HG03558 (cell line): ENCODE data around the gene HLA-DMB.

ENCODE experiments used
- ATAC-seq: cut with Tn5 transposase; IDR thresholded peaks from one replicate; pipeline ENCODE4 v1.9.1; 2021; ENCODE audit warnings: moderate number of reproducible peaks; ENCODE audit not compliant: unreplicated experiment; ENCODE audit errors: extremely low read depth

Gene HLA-DMB

DNA sequence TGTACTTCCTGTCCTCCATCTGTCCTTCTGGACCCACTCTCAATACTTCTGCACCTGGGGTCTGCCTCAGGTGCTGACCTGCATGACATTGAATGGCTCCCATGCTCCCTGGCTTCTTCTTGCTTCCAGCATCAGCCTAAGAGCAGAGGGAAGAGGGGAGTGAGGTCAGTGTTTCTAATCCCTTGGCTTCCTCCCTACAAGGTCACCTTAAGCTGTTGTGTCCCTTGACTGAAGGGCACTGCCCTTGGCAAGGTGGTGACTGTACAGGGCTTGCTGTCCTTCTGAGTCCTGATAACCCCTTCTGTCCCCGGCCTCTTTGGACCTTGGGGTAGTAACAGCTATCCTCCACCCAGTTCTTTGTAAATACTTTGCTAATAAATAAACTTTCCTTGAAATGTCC, 9.6 kb downstream of the HLA-DMB start:
- no peak for ATAC-seq

DNA sequence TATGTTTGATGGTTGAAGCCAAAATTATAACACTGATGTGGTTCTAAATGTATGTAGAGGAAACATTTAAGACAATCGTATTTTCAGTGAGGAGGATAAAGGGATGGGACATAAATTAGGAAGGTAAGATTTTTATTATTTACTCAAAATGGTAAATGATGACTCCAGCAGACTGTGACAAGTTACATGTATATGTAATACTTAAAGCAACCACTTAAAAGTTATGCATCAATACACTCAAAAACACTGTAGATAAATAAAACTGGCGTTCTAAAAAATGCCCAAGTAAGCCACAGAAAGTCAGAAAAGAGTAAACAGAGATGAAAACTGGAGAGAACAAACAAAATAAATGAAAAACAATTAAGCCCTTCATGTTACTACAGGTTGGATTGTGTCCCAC, 18.7 kb downstream of the HLA-DMB start:
- ATAC-seq = no peak

DNA sequence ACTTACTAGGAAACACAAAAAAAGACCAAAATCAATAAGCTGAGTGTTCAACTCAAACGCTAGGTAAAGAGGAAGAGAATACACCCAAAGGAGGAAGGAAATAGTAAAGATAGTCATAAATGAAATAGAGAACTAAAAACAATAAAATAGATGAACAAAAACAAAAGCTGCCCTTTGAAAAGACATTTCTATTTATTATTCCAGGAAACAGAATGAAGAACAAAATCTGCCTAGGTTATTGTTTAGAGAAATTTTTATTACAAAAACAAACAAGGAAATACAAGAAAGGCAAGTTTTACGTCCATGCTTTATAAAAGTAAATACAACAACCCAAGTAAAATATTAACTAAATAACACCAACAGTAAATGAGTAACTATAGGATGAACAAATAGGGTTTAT, 20.1 kb downstream of the HLA-DMB start:
- ATAC-seq = no peak

DNA sequence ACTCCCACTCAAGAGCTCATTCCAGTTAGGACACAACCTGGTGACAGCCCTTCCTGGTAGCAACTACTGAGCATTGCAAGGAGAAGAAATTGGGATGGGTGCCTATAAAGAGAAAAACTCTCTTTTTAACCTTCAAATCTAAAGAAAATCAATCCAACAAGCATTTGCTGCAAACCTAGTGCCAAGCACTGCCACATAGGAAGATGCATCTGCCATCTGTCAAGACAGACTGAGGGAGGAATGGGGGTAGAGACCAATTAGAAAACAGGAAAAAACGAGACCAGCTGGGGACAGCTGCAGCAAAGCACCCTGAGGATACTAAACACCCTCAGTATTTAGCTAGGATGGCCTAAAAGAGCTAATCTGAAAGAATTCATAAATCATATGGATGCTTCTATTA, 27.9 kb downstream of the HLA-DMB start:
- no peak for ATAC-seq

DNA sequence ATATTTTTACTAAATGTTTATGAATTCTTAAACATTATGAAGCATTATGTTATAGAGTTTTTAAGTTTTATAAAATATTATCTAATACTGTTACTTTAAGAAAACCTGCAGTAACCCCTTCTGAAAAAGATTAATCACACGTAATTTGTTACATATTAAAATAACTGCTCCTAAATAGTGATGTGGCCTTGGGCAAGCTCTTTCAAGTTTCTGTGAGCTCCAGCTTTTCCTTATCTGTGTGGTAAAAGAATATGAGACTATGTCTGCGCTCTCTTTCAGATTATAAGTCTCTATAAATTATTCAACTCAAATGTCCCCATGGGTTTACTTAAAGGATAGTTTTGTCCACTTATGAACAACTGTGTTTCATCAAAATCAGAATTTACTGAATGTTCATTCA, 31.9 kb downstream of the HLA-DMB start:
- ATAC-seq = no peak

DNA sequence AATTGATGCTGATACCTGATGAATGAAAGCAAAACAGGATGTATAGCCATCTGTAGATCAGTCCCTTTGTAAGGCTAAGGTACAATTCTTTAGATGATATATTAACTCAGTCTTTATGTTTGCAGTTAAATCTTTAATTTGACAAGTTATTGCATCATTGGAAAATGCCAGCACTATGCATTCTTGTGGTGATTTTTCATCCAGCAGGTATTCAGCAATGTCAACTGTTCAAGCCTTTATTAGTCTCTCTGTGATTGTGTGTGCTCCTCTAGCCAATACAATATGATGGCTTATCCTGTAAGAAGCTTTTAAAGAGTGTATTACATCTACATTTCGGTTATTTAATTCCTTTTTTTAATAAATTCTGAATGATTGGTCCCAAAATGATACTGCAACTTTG, 34.3 kb downstream of the HLA-DMB start:
- no peak for ATAC-seq

DNA sequence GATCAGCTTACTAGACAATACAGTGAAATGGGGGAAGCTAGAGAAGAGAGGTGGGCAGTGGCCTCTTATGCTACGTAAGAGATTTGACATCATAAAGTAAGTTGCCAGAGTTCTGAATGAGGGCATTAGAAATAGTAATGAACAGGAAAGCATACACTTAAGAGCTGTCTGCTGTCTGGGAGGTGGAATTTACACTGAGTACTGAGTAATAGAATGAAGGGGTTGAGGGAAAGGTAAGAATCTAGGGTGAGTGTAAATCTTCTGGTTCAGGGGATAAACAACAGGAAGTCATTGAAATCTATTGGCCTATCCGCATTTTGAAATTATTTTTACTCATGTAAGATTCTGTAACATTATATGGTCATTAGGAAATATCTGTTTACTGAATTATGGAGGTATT, 35.8 kb downstream of the HLA-DMB start:
- ATAC-seq = no peak

DNA sequence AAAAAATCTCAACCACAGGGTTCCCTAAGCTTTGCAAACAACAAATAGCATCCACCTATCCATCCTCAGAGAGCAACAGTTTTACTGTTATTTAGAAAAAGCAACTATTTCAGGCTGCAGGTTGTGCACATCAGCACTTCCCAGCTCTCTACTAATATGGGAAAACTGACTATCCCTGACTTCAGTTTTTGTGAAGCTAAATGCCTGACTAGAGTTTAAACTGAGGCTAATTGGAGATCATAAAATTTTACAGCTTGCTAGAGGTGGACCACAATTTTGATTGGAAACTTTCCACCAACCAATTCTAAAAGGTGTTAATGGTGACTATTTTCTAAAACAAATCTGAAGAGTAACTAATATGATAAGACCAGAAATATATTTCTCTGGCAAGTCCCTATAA, 36.9 kb downstream of the HLA-DMB start:
- no peak for ATAC-seq

DNA sequence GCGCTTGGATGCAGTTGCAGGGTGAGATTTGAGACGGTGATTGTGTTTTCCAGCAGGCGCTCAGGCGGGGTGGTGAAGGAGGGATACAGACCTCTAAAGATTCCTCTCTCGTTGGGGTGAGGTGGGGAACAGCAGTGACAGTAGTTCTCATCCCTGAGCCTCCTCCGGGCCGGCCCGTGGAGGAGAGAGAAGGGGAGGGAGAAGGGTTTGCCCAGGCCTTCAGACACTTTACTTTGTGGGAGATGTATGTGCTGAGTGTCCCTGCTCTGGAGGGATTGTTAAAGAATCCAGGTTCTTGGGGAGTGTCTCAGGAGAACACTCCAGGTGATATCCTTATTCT, 45.9 kb downstream of the HLA-DMB start:
- ATAC-seq = no peak

DNA sequence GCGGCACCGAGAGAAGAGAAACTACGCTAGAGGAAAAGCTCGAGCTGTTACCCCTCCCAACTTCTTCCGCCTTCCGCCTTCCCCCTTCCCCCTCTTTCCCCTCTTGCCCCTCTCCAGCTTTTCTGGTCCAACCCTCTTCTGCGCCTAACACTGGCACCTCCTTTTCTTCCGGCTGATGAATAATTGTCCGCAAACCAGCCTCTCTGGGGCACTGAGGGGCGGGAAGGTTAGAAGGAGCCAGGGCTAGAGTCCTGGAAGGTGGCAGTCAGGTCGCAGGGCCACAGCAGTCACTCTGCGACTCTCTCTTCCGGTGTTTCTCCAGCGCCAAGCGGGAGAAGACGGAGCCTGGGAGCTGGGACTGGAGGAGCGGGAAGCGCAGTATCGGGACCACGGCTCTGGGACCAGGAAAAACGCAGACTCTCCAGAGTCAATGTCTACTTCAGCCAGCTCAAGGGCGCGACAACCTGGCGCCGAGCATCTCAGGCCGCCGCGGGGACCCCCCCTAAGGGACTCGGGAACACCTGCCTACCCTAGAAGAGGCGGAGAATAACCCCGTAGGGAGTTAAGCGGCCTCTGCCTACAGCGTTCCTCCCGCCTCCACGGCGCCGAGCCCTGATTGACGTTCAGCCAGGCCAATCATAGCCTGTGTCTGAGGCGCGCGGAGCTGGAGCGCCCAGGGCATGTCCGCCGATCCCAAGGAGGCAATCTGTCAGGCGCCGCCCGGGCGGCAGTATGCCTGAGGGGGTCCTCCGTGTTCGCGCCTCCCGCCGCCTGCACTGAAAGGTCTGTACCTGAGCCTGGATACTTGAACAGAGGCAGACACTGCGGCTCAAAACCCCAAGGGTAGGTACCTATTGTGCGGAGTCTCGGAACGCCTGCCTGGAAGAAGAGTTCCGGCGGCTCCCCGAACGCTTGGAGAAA, 46.5 kb downstream of the HLA-DMB start:
- ATAC-seq = peak; percentile 90

DNA sequence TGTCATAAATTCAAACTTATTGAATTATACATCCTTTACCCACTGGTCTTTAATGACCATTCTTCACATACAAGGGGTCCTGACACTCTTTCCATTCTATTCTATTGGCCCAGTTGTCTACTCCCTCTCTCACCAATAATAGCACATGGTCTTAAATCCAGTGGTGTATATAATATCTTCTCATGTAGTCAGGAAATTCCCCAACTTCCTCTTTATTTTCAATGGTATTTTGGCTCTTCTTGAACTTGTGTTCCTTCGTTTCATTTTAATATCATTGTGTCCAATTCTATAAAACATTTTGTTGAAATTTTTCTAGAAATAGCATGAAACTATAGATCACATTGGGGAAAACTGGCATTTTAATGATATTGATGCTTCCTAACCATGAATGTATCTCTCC, 50.0 kb downstream of the HLA-DMB start:
- ATAC-seq = no peak

DNA sequence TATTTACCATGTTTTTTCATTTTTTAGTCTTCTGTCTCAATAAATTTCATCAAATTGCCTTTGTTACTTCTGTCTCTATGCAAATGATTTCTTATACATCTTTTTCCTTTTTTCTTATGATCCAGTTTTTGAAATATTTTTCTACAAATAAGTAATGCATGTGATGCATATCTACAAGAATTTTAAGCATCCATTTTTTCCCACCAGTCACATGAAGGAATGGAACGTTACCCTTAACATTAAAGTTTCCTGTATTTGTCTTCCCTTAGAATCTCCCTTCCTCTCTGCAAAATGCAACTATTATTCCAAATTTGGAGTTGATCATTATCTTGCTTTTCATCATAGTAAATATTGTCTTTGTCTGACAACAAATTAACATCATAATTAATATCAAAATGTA, 51.3 kb downstream of the HLA-DMB start:
- ATAC-seq = no peak

DNA sequence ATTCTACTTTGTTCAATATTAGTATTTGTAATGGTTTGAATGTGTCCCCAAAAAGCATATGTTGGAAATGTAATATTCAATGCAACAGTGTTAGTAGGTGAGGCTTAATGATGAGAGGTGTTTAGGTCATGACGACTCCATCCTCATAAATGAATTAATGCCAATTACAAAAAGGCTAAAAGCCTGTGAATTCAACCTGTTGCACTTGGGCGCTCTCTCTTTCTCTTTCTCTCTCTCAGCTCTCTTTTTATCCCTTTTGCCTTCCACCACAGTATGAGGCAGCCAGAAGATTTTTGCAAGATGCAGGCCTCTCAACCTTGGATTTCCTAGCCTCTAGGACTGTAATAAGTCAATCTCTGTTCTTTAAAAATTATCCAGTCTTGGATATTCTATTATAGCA, 52.3 kb downstream of the HLA-DMB start:
- no peak for ATAC-seq

DNA sequence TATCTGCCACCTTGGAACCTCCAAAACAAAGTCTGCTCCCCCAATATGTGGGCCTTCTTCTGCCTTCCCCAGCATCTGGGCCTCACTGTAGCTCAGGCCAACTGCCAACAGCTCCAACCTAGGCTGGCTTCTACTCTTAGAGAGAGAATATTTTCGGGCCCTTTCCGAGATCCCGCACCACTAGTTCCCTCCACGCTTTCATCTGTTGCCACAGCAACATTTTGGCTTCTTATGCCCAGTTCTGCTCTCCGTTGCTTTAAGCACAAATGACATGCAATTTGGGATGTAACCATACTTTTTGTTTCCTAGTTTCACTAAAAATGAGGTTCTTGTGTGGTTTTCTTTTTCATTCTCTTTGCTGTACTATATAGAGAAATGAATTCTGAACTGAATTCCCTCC, 53.2 kb downstream of the HLA-DMB start:
- ATAC-seq = no peak

DNA sequence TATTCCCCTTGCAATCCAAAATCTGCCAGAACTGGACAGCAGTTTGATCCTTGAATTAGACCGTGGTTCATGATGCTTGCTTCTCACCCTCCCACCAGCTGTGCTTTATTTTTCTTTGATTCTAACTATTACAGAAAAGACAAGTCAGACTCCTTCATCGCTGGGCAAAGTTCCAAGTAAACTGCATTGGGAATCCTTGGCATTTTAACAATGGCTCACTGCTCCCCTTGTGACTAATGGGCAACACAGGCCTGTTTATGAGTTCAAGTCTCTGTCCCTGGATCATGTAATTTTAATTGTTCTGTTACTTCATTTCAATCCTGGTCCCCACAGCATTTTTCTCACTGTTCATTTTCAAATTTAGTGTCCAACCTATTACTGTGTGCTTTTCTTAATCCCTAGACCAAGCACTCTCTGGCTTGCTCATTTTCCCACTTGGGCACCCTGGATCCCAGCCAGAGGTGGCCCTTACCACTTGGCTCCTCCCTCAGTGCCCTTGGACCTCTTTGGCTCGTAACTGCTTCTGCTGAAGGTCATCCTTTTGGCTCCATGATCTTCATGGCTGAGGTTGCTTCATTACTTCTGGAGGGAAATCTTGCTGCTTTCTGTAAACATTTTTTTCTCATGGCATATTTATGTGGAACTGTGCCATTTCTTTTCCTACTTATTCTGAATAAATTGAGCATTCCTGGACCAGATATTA, 54.0 kb downstream of the HLA-DMB start:
- no peak for ATAC-seq

DNA sequence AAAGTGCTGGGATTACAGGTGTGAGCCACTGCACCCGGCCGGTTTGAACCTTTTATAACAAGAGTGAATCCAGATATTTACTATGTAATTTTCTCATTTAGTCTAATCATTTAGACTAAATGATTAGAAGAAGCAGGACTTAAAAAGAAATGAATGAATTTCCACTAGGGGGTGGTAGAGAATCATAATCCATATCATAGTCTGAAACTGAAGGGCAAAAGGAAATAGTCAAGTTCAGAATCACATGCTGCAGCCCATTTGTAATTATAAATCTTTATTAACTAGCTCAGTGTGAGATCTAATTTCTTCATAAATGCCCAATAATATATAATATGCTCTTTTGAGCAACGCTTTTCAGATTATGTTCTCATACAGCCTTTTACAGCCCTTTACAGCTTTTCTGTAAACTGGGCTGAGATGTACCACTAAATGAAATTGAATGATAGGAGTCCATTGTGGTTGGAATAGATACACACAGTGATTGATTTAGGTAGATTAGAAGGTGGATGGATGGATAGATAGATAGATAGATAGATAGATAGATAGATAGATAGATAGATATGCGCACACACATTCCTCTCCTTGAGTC, 55.0 kb downstream of the HLA-DMB start:
- ATAC-seq = no peak
